NCI-H2227 treated with DMSO at 0.1 percent for 48 hours (cell line): ENCODE data around the gene RAPSN.
A peak's percentile ranks its signal among the peaks of the same experiment; 100 is the strongest.

ENCODE experiments used
- DNase-seq: peaks from one replicate; lab custom pipeline; 2025; lab: John Stamatoyannopoulos, UW

Gene RAPSN

DNA sequence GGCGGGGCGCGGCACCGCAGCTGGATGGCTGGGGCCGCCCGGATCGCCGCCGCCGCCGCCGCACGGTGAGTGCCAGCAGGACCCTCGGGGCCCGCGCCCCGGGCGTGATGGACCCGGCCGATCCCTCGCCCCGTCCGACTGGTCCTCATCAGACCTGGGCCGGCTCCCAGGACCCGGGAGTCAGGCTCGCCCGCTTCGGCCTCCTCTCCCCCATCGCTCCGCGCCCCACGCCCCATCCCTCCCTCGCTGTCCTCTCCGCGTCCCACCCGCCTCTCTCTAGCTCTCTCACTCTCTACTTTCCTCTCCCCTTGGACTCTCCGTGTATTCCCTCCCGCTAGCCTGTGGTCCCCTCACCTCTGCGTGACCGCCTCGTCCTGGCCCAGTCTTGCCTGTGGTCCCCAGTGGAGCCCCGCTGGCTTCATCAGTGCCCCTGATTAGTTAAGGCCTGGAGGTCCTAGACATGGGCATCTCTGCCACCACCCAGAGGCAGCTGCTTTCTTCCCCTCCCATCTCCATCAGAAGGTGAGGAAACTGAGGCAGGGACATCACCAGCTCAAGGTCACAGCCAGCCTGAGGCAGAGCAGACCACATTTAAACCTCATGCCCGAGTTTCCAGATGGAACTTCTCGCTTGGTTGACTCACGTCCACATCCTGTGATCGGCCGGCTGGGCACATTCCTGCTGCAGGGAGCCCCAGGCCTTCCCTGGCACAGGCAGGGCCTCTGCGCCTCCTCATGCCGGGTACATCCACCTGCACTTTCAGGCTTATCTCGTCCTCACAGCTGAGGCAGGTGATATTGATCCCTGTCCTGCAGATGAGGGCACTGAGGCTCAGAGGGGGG is 40.1 kb downstream of the RAPSN start:
- DNase-seq = peak; percentile 23

DNA sequence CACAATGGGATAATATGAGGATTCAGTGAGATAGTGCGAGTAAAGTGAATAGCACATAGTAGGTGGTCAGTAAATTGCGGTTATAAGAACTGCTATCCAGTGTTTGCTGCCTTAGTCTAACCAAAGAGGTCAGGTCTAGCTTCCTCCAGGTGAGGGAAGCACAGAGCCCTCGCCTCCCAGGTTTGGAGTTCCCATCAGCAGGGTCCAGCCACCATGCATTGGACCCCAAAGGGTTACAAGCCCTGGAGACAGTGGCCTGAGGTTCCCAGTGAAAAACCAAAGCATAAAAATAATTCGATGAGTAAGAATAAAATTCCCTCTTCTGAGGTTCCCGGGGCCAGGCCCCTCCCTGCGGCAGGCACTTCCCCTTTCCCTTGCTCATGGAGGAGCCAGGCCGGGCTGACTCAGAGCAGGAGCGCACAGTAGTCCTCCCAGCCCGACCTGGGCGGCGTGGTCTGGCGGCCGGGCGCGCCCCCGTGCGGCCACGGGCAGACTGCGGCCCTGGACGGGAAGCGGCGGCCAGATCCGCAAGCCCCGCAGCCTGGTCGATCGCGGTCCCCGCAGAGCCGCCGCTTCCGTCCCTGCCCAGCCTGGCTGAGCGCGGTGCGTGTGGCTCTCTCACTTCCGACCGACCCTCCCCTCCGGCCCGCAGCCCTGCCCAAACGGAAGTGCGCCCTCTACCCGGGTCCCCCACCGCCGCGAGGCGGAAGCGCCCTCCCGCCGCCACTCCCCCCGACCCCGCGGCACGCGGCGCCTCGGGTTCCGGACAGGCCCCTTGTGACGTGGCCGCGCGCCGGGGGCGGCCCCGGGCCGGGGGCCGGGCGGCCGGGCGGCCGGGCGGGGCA is 41.0 kb downstream of the RAPSN start, which contains the start of gene SLC39A13:
Gene SLC39A13 (plus strand): TSS at position 845 of the 845 bp plus-strand sequence. CDS start 1,505 bp downstream, outside the sequence.
- DNase-seq = peak; percentile 94

DNA sequence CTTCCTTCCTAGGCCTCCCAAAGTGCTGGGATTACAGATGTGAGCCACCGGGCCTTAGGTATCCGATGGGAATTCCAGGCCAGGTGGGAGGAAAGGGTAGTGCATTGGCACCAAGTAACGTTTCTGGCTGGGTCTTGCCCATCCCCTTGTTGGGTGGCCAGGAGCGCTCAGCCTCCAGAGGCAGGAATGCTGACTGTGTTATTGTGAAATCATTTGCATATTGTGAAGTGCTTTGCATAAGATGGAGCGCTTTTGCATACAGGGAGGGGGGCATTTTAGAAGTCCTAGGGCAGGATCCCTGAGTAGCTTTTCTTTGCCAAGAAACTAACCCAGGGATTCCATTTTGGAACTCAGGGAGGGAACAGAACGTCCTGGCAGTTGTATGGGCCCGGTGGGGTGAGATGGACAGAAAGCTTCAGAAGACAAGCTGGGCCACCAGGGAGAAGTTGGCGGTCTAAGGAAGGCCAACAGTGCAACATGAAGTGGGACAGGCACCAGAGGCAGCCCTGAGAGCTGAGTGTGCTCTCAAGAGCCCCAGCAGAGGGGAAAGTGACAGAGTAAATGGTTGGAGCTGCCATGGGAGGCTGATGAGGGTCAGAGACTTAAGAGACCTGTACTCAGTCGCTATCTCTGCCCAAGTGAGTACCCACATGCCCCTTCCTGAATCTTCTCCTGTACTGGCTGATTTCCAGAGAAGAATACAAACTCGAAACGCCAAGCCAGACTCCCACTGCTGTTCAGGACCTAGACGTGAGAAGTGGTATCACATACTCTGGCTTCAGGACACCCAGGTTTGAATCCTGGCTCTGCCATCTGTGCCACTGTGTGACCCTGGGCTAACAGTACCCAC is 41.8 kb downstream of the RAPSN start:
- no peak for DNase-seq

DNA sequence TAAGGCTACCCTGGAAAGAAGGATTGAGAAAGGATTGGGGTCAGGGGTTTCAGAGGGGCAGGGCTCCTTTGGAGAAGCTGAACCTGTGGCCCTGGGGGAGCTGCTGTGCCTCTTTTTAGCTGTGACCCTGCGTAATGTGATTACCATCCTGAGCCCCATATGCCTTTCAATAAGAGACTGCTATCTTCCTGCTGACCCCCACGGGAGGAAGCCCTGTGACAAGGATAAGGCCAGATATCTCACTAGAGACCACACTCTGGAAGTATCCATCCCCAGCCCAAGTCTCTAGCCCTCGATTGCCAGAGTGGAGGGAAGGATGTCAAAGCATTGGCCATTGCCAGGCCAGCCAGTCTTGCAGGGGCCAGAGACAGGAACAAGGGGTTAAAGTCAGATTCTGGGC is 45.4 kb downstream of the RAPSN start:
- DNase-seq = no peak

DNA sequence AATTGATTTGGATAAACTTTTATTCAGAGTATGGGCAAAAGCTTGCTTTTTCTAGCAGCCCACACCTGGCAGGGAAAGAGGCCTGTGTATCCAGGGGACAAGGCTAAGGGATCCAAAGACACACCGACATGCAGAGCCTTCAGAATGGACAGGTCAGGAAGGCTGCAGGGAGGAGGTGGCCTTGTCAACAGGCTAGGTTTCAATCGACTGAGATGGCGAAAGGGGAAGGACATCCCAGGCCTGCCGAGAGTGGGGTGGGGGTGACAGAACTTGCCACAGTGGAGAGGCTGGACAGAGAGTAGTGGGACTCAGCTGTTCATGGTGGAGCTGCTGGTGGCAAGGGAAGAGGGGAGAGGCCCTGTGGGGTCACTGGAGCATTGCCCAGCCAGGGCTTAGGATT is 45.8 kb downstream of the RAPSN start:
- DNase-seq = no peak

DNA sequence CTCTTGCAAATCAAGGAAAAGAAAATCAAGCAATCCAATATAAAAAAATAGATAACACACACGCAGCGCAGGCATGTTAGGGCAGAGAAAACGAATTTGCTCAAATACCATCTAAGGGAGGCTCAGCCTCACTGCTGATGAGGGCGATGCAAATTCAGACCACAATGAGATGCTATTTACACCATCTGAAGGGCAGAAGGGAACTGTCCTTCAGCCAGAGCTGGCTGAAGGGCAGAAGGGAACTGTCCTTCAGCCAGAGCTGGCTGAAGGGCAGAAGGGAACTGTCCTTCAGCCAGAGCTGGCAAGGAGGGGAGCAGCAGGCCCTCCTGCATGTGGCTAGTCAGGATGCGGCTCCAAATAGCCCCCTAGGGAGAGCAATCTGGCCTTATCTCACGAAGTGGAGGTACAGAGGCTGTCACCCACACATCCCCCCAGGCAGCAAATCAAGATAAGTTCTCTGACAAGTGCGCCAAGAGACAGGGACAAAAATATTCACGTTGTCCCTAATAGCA is 48.1 kb downstream of the RAPSN start:
- no peak for DNase-seq

DNA sequence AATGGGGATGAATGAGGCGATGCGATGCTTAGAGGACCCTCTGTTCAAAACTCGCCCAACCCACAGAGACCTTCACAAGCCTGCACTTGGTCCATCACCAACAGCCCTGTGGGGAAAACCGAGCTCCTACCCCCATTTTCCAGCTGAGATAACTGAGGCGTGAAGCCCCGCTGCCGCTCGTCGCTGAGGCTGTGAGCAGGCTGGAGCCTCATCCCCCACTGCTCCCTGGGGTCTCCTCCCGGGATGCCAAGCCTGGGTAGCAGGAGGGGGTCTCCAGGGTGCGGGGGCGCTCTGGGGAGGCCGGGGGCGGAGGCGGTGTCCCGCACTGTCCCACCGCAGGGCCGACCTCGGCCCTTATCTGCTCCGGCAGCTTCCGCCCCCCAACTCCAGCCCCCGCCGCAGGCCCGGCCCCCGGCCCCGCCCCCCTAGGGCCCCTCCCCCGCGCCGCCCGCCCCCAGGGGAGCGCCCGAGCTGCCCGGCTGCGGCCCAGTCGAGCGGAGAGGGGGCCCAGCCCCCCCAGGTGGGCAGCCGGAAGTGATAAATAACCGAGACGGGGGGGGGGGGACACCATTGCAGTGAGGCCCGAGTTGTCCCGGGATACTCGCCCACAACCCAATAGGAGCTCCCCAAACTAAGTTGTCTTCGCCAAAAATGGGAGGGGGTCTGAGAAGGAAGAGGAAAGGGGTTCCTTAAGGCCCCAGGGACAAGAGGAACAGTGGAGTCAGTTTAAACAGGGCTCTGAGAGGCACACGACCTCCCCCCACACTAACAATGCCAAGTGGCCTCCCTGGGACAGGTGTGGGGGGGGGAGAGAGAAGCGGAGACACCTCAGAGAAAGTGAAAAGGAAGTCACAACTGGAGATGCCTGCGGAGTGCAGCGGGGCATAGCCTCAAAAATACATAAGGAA is 48.8 kb downstream of the RAPSN start:
- no peak for DNase-seq

DNA sequence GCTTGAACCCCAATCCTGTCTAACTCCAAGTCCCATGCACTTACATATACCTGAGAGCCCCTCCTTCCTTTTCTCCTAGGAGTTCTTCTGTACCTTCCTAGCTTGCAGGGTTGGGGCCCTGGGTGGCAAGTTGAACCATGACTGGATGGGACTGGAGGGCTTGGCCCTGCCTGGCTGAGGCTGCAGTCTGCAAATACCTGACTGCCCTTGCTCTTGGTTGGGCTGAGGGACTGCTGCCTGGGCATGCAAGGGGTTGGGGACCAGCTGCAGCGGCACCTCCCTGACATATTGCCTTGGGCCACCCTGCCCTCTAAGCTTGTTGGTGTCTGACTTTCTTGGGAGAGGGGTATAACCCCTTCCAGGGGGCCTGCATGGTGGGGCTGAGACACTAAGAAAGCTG is 50.4 kb downstream of the RAPSN start:
- no peak for DNase-seq

DNA sequence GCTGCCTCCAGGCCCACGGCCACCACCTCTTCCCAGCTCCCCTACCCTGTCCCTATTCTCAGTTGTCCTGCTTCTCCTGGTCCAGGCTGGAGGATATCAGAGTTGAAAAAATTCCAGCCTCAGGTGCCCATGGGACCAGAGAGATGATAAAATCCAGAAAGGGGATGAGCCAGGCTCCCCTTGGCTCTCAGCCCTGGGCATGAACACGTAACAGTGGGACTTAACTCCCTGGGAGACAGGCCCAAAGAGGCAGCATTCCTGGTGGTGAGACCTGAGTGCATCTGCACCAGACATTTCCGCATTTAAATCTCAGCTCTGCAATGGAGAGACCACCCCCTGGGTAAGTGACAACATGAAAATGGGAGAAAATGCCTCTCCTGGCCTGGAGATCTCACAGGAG is 50.9 kb downstream of the RAPSN start:
- no peak for DNase-seq

DNA sequence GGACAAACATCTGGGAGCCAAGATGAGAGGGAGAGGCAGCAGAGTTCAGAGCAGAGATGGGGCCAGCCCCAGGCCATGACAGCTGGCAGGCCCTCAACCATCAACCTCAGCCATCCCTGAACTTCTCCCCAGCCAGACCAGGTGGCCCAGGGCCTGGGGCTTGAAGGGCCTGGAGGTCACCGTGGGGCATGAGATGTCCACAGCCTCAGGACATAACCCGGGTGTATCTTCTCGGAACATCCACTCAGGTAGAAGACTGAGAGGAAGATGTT is 53.0 kb downstream of the RAPSN start:
- DNase-seq = no peak

DNA sequence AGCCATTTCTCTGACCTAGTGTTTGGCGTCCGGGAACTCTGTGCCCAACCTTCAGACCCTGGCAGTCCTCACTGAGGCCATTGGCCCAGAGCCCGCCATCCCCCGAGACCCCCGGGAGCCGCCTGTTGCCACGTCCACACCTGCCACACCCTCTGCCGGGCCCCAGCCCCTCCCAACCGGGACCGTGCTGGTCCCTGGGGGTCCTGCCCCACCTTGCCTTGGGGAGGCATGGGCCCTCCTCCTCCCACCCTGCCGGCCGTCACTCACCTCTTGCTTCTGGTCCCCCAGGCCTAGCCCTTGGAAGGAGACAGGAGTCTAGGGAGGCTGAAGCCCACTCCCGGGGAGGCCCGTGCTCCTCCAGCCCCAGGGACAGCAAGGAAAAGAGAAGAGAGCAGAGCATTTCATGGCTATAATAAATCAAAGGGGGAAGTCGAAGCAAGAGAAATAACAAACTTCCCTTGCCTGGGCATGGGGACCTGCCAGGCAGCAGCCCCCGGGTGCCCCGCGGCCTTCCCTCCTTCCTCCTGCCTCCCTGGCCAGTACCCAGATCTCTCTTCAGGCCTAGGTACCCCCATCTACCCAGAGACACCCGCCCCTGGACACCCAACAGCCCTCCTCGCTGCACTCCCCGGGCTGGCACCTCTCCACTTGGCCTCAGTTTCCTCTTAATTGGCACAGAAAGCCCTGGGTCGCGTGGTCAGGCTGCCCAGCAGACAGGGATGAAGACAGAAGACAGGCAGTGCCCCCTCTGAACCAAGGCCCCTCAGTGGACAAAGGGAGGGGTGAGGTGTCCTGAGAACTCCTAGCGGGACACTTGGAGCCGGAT is 53.5 kb downstream of the RAPSN start:
- DNase-seq = no peak

DNA sequence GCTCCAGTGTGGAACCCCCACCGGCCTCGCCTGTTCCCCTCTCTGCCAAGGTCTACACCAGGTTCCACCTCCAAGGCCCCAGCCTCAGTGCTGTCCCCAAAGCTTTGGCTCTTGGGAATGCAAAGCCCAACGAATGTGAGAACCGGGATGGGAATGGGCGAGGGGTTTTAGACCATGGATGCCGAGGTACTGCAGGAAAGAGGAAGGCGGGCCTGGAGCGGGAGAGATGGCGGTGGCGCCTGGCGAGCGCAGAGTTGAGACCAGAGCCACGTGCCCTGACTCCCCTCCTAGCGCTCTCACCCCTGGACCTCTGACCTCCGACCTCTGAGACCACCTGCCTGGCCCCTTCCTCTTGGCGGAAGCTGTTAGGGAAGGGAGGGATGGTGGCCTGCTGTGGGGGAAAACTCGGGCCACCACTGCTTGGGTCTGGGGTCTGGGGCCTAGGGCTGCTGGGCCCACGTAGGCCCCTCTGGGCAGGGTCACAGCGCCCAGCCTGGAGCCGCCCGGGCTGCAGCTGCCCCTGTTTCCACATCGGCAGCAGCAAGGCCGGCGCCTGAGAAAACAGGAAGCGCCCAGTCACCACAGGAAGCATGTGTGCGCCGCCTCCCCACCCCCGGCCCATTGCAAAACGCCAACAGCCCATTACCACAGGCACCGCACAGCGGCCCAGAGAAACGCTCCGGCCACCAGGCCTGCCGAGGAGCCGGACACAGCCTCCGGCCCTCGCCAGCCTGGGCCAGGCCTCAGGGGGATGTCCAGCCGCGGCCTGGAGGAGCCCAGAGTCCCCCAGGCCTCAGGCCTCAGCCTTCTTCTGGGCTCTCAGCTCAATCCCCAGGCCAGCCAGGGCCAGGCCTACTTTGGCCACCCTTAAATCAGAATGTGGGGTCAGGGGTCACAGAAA is 54.4 kb downstream of the RAPSN start:
- no peak for DNase-seq

DNA sequence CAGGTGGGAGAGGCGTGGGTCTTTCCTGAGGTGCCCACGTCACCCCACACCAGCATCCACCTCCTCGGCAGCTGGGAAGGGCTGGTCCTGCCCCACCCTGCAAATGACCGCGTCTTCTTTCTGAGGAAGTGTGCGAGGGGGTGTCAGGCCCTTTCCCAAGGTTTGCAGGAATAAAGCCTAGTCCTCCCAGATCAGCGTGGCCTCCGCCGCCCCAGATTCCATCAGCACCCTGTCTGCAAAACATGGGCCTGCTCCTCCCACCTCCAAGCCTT is 55.0 kb downstream of the RAPSN start:
- DNase-seq = no peak

DNA sequence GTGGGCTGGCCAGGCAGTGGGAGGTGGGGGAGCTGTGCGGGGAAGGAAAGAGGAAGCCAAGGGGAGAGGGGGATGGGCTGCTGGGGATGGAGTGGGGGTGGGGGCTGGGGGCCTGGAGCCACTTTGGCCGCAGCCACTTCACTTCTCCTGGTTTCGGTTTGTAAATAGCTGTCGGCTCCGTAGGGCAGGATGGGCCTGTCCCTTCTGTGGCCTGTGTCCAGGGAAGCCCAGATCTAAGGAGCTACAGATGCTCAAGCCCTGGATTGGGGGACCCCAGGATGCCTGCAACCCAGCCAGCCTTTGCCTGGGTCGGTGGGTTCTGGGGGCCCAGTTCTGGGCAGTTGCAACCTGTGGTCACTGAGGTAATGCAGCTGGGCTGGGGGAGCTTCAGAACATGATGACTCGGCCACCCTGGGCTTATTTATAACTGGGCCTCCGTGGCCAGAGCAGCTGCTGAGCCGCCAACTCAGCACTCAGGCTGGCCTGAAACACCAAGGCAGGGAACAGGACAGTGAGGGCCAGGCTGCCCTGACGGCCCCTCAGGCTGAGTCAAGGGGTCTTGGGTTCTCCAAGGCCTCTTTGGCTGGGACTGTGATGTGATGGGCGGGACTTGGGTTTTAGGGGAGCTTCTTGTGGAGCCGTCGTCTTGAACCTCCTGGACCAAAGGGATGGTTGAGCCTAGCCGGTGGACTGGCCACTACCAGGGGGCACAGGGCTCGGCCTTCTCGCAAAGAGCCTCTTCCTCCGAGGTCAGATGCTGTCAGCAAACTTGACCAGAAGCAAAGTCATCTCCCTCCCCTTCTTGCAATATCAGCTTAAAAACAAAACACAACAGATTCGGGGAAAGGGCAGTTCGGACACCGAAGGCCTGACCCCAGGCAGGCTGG is 55.5 kb downstream of the RAPSN start:
- DNase-seq = no peak

DNA sequence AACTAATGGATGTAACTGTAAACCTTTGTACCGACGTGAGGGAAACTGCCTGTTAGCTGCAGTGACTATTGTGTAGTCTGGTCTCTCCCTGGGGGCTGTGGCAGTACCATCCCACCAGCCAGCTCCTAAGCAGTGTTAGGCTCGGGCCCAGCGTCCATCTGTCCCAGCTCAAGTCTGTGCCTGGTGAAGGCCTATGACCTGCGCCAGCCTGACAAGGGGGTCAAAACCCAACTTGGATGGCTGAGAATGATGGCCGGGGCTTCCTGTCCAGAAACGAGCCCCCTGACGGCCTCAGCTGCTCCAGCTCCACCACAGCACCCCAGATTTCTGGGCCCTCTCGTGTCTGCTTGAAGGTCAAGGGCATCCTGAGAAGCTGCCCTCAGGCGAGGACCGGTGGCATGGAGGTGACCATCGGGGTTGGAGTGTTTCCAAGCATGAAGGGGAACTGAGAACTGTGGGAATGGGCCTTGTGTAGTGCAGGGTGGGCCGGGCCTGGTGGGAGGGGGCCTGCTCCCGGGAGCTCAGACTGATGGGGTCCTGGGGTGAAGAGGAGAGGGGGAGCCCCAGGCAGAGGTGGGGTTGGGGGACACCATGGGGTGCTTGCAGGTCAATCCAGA is 56.3 kb downstream of the RAPSN start:
- no peak for DNase-seq

DNA sequence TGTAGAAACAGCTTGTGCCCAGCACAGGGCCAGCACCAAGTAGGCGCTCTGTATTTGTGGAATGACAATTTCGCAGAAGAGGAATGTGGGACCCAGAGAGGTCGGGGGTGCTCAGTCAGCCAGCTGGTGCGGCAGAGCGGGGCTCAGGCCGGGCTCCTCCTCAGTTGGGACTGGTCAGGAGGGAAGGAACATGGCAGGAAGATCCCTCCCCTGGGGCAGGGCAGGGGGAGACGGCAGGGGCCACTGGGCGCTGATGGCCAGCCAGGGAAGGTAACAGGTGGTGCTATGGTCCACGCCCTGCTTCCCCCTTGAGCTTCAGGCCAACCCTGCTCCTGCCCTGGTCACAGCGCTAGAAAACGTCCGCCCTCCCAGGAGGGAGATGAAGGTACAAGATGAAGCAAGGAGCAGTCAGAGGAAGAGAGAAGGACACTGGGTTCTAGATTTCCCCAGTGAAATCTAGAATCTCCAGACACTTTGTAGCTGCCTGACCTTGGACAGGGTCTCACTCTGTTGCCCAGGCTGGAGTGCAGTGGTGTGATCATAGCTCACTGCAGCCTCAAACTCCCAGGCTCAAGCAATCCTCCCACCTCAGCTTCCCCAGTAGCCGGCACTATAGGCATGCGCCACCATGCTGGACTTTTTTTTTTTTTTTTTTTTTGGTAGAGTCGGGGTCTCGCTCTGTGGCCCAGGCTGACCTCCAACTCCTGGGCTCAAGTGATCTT is 57.1 kb downstream of the RAPSN start:
- no peak for DNase-seq

DNA sequence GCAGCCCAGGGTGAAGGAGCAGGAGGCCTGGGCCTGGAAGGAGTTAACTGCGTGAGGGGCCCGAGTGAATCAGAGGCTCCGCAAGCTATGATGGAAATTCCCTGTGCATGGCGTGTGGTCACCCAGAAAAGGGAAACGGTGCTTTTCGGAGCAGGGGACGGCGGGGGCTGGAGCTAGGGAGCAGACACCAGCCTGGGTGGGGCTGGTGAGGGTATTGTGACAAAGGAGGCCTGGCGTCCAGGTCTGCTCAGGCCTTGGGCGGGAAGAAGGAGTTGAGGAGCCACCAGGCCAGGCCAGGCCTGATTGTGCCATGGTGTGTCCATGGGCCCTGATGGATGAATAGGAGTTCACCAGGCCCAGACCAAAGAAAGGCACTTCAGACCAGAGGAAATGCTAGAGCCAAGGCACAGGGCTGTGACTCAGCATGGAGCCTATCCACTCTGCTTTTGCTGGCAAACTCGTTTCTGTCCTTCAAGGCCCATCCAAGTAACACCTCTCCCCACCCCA is 57.8 kb downstream of the RAPSN start:
- no peak for DNase-seq
